NK-92 (cell line): ENCODE results near the gene COG5.

ENCODE experiments used
- DNase-seq: peaks from one replicate; lab custom pipeline; 2025; ENCODE audit not compliant: unreplicated experiment; lab: John Stamatoyannopoulos, UW

Gene COG5

GRCh38 chr7:107332488-107333269, 231.0 kb downstream of the COG5 start:
- DNase-seq, result no peak

GRCh38 chr7:107330478-107330877, 233.2 kb downstream of the COG5 start:
- DNase-seq, result no peak

GRCh38 chr7:107327986-107328569, 235.6 kb downstream of the COG5 start:
- no peak for DNase-seq

- DNase-seq, result no peak
These were observed 237.7 kb downstream of the COG5 start for GRCh38 chr7:107326061-107326460.

- no peak for DNase-seq
These were observed 241.7 kb downstream of the COG5 start for GRCh38 chr7:107322015-107322414.

GRCh38 chr7:107321611-107322010, 242.1 kb downstream of the COG5 start:
- DNase-seq, result no peak

- DNase-seq, result no peak
These were observed 243.9 kb downstream of the COG5 start for GRCh38 chr7:107319724-107320228.

GRCh38 chr7:107318523-107319160, 245.1 kb downstream of the COG5 start:
- DNase-seq, result no peak

- no peak for DNase-seq
These were observed 248.0 kb downstream of the COG5 start for GRCh38 chr7:107315716-107316220.

- DNase-seq, result no peak
These were observed 250.4 kb downstream of the COG5 start for GRCh38 chr7:107313355-107313754.

- DNase-seq, result no peak
These were observed 251.3 kb downstream of the COG5 start for GRCh38 chr7:107312418-107312817.

GRCh38 chr7:107309296-107309695, 254.4 kb downstream of the COG5 start:
- DNase-seq, result no peak

- DNase-seq, result no peak
These were observed 259.1 kb downstream of the COG5 start for GRCh38 chr7:107304636-107305035.

GRCh38 chr7:107304063-107304462, 259.7 kb downstream of the COG5 start:
- DNase-seq, result no peak

- DNase-seq, result no peak
These were observed 261.4 kb downstream of the COG5 start for GRCh38 chr7:107302250-107302847.

- DNase-seq, result no peak
These were observed 269.5 kb downstream of the COG5 start for GRCh38 chr7:107294182-107294581.

- no peak for DNase-seq
These were observed 271.1 kb downstream of the COG5 start for GRCh38 chr7:107292591-107292990.

GRCh38 chr7:107291434-107291833, 272.3 kb downstream of the COG5 start:
- DNase-seq, result no peak

GRCh38 chr7:107286751-107287621, 276.7 kb downstream of the COG5 start:
- no peak for DNase-seq

GRCh38 chr7:107284911-107285479, 278.7 kb downstream of the COG5 start:
- no peak for DNase-seq
